HL-60 (cell line): Measurements from ENCODE around the gene CDH1.

ENCODE experiments used
- CTCF ChIP-seq: IDR thresholded peaks from one replicate; pipeline ENCODE4 v1.5.1; 2011; ENCODE audit warnings: low read length, control low read depth, inconsistent platforms; ENCODE audit not compliant: insufficient read depth
- POLR2AphosphoS5 ChIP-seq: IDR thresholded peaks from 2 replicates; pipeline ENCODE4 v1.6.1; 2012; ENCODE audit warnings: low read depth
- TF ChIP-seq, protein P1 (sequence below): IDR thresholded peaks from 2 replicates; pipeline ENCODE4 v1.6.1; 2012; ENCODE audit warnings: low read depth; ENCODE audit not compliant: insufficient replicate concordance

- TF ChIP-seq CTCF (no peak), POLR2AphosphoS5 (no peak)
- TF ChIP-seq, protein P1, sequence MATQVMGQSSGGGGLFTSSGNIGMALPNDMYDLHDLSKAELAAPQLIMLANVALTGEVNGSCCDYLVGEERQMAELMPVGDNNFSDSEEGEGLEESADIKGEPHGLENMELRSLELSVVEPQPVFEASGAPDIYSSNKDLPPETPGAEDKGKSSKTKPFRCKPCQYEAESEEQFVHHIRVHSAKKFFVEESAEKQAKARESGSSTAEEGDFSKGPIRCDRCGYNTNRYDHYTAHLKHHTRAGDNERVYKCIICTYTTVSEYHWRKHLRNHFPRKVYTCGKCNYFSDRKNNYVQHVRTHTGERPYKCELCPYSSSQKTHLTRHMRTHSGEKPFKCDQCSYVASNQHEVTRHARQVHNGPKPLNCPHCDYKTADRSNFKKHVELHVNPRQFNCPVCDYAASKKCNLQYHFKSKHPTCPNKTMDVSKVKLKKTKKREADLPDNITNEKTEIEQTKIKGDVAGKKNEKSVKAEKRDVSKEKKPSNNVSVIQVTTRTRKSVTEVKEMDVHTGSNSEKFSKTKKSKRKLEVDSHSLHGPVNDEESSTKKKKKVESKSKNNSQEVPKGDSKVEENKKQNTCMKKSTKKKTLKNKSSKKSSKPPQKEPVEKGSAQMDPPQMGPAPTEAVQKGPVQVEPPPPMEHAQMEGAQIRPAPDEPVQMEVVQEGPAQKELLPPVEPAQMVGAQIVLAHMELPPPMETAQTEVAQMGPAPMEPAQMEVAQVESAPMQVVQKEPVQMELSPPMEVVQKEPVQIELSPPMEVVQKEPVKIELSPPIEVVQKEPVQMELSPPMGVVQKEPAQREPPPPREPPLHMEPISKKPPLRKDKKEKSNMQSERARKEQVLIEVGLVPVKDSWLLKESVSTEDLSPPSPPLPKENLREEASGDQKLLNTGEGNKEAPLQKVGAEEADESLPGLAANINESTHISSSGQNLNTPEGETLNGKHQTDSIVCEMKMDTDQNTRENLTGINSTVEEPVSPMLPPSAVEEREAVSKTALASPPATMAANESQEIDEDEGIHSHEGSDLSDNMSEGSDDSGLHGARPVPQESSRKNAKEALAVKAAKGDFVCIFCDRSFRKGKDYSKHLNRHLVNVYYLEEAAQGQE, result no peak
Measured at GRCh38 chr16:68767581-68767980, 30.5 kb downstream of the CDH1 start.
